KOPT-K1 (cell line): ENCODE results near the gene RAI1.
A peak's percentile ranks its signal among the peaks of the same experiment; 100 is the strongest.

Experiments
- H3K27ac ChIP-seq: fragments of 200-600 bp; sonication (generic); 2 replicates; pipeline ENCODE4 v1.5.1; 2016; ENCODE audit warnings: antibody characterized with exemption, mild to moderate bottlenecking, low read depth, low read length; ENCODE audit not compliant: poor library complexity, severe bottlenecking
- H3K36me3 ChIP-seq: fragments of 200-600 bp; sonication (generic); 2 replicates; pipeline ENCODE4 v1.5.1; 2017; ENCODE audit warnings: antibody characterized with exemption, mild to moderate bottlenecking, low read length, moderate library complexity; ENCODE audit not compliant: insufficient read depth
- H3K9me3 ChIP-seq: fragments of 200-600 bp; sonication (generic); 2 replicates; pipeline ENCODE4 v1.5.1; 2017; ENCODE audit warnings: antibody characterized with exemption, low read length, mild to moderate bottlenecking; ENCODE audit not compliant: insufficient read depth, poor library complexity, severe bottlenecking

Gene RAI1

GRCh38 chr17:17745476-17746455 lies 64.5 kb downstream of the RAI1 start:
- Histone ChIP-seq H3K36me3 (no peaks in the 10 kb centered on the region), H3K27ac (no peak overlapping the region), H3K9me3 (no peaks in the 10 kb centered on the region)

DNA sequence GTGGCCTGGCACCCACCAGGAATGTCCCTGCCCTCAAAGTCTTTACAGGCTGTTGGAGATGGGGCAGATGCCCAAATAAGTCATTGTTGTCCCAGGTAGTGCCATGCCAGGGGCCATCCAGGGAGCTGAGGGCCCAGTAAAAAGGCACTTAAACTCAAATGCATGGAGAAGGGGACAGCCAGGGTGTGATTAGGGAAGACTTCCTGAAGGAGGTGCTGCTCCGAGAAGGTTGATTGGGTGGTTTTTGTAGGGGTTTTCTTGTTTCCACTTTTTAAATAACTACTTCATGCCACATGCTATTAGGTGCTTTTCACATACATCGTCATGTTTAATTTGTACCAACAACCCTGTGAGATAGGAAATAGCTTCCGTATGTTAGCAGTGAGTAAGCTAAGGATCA lies 66.9 kb downstream of the RAI1 start:
- H3K27ac ChIP-seq: no peak overlapping the region
- no peaks in the 10 kb centered on the region for H3K36me3 ChIP-seq
- H3K9me3 ChIP-seq: no peaks in the 10 kb centered on the region

- Histone ChIP-seq H3K36me3 (no peaks in the 10 kb centered on the region), H3K27ac (no peak overlapping the region), H3K9me3 (no peaks in the 10 kb centered on the region)
Measured at GRCh38 chr17:17748604-17749003, 67.3 kb downstream of the RAI1 start.

GRCh38 chr17:17749025-17749772 lies 67.9 kb downstream of the RAI1 start:
- no peaks in the 10 kb centered on the region for H3K36me3 ChIP-seq
- no peaks in the 10 kb centered on the region for H3K9me3 ChIP-seq
- peak overlapping the region; percentile 94 for H3K27ac ChIP-seq

DNA sequence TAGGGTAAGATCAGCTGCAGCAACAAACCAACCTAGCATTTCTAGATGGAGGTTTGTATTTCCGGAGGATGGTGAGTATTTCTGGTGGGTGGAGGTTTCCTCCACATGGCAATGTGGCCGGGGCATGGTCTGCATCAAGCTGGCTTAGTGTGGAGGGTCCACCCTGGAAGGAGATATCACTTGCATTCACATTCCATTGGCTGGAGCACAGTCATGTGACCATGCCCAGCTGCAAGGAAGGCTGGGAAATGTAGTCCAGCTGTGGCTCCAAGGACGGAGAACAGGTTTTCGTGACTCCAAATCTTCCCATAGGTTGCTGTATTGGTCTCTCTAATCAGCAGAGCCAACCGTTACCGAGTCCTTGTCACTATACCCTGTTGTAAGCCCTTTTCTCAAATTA lies 68.7 kb downstream of the RAI1 start:
- Histone ChIP-seq H3K27ac (peak overlapping the region; percentile 94), H3K36me3 (no peaks in the 10 kb centered on the region; the same call in 1 of the 2 replicates), H3K9me3 (no peaks in the 10 kb centered on the region)

GRCh38 chr17:17750881-17751280 lies 69.6 kb downstream of the RAI1 start:
- no peaks in the 10 kb centered on the region for H3K9me3 ChIP-seq
- H3K27ac ChIP-seq: peak overlapping the region; percentile 94
- H3K36me3 ChIP-seq: no peaks in the 10 kb centered on the region; the same call in 1 of the 2 replicates

DNA sequence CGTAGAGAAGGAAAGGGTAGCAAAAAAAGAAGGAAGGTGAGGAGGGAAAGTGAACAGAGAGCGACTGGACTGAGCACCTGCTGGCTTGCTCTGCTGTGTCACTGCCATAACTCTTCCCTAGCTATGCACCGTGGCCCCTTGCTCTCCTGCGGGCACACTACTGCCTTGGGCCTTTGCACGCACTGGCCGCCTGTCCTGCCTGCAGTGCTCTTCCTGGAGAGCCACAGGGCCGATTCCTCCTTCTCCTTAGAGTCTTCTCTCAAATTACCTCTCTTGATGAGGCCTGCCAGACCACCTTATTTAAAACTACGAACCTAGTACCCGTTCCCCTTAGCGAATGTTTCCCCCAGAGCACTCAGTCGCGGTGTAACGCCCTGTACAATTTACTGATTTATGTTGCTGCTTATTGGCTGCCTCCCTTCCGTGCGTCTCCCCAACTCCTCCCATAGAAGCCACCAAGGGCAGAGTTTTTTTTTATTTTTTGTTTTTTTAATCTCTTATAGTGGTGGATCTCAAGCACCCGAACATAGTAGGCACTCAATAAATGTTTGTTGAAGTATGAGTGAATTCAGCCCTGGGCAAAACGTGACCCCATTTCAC lies 70.3 kb downstream of the RAI1 start:
- Histone ChIP-seq H3K27ac (peak overlapping the region; percentile 94), H3K9me3 (no peaks in the 10 kb centered on the region)

DNA sequence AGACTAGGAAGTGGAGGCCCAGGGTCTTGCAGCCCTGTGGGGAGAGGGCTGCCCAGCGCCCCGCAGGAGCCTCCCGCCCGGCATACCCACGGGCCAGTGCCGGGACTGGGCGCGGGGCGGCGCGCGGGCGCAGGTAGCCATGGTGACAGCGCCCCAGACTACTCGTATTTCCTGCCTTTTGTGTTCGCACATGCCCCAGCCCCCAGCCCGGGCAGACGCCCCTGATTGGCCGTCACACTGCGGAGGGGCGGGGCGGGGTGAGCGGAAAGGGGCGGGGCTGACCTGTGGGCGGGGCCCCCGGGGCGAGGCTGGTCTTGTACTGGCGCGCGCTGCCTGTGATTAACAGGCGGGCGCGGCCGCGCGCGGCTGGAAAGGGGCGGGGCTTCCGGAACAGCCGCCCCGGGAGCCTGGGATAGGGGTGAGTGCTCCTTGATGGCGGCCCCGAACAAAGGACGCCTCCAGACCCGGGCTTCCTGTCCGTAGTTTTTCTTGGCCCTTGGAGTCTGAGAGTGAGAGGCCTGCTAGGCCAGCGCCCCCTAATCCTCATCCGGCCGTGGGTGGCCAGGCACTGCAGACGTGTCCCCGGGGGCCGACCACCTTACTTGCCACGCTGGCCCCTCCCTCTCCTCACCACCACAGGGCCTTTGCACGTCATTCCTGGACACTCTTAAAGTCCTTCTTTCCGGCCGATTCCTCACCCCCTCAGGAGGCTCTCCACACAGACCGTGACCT lies 71.0 kb downstream of the RAI1 start:
- Histone ChIP-seq H3K9me3 (no peaks in the 10 kb centered on the region), H3K36me3 (no peaks in the 10 kb centered on the region; the same call in 1 of the 2 replicates), H3K27ac (peak overlapping the region; percentile 94)

More for the DNA sequence above, 70.3 kb downstream of the RAI1 start:
- H3K36me3 ChIP-seq: no peaks in the 10 kb centered on the region; the same call in 1 of the 2 replicates

- Histone ChIP-seq H3K9me3 (no peaks in the 10 kb centered on the region), H3K36me3 (no peaks in the 10 kb centered on the region; the same call in 1 of the 2 replicates), H3K27ac (peak overlapping the region; percentile 94)
Measured at GRCh38 chr17:17752821-17753321, 71.6 kb downstream of the RAI1 start.

GRCh38 chr17:17754719-17755686 lies 73.7 kb downstream of the RAI1 start:
- H3K27ac ChIP-seq: peak overlapping the region; percentile 96
- peaks cover 6% of the 10 kb centered on the region; the same call in 1 of the 2 replicates for H3K36me3 ChIP-seq
- no peaks in the 10 kb centered on the region for H3K9me3 ChIP-seq

- Histone ChIP-seq H3K27ac (peak overlapping the region; percentile 96), H3K36me3 (peaks cover 9% of the 10 kb centered on the region; the same call in 1 of the 2 replicates), H3K9me3 (no peaks in the 10 kb centered on the region)
Measured at GRCh38 chr17:17755715-17756114, 74.5 kb downstream of the RAI1 start.

- H3K36me3 ChIP-seq: peaks cover 9% of the 10 kb centered on the region; the same call in 1 of the 2 replicates
- no peaks in the 10 kb centered on the region for H3K9me3 ChIP-seq
- peak overlapping the region; percentile 96 for H3K27ac ChIP-seq
Measured at GRCh38 chr17:17757391-17757791, 76.1 kb downstream of the RAI1 start.
